HepG2 (cell line): ENCODE measurements around the gene SRBD1. TPM values are rescaled to one million over a fixed set of nuclear protein-coding genes. Genes with fewer than 3 reads are reported as not detected.

Source experiments
- BHLHE40 ChIP-seq: IDR thresholded peaks from 2 replicates; pipeline ENCODE4 v1.6.1; 2011; ENCODE audit warnings: low read length, improper control_type of control experiment
- CTCF ChIP-seq: sonication (generic); formaldehyde crosslinking; IDR thresholded peaks from 2 replicates; pipeline ENCODE4 v1.5.0; 2020; ENCODE audit warnings: mild to moderate bottlenecking, missing genetic modification reagents, moderate library complexity
- DNMT1 ChIP-seq: sonication (generic); formaldehyde crosslinking; IDR thresholded peaks from 2 replicates; pipeline ENCODE4 v1.5.1; 2020; ENCODE audit warnings: mild to moderate bottlenecking, missing genetic modification reagents
- HOXA9 ChIP-seq: sonication (generic); formaldehyde crosslinking; IDR thresholded peaks from 2 replicates; pipeline ENCODE4 v1.8.1; 2022; ENCODE audit warnings: missing genetic modification reagents, mild to moderate bottlenecking, moderate library complexity, borderline replicate concordance
- JDP2 ChIP-seq: sonication (generic); formaldehyde crosslinking; IDR thresholded peaks from 2 replicates; pipeline ENCODE4 v1.8.1; 2022; ENCODE audit warnings: missing genetic modification reagents, borderline replicate concordance
- MBNL3 ChIP-seq: fragments of 250-450 bp; sonication (Bioruptor Pico); conservative IDR thresholded peaks from 2 replicates; pipeline ENCODE4 v1.8.0; 2022; ENCODE audit warnings: mild to moderate bottlenecking, inconsistent platforms
- MTF2 ChIP-seq: sonication (generic); formaldehyde crosslinking; IDR thresholded peaks from 2 replicates; pipeline ENCODE4 v1.5.0; 2020; ENCODE audit warnings: missing genetic modification reagents, borderline replicate concordance
- MXI1 ChIP-seq: IDR thresholded peaks from 3 replicates; pipeline ENCODE4 v1.6.1; 2012; ENCODE audit warnings: low read depth, low read length, inconsistent platforms, borderline replicate concordance
- NONO ChIP-seq, 2 experiments: fragments of 450-650 bp in 1 of 2; sonication (generic) in 1 of 2; formaldehyde crosslinking in 1 of 2; IDR thresholded peaks in 1 of 2; conservative IDR thresholded peaks in 1 of 2; 2 replicates each; pipeline versions ENCODE4 v1.6.1 to v1.8.0; 2017 to 2022; ENCODE audit warnings: mild to moderate bottlenecking in 1 of 2, missing genetic modification reagents in 1 of 2, moderate library complexity in 1 of 2
- NRL ChIP-seq: sonication (generic); formaldehyde crosslinking; IDR thresholded peaks from 2 replicates; pipeline ENCODE4 v1.5.0; 2020; ENCODE audit warnings: missing genetic modification reagents, mild to moderate bottlenecking, moderate library complexity, borderline replicate concordance
- RBFOX2 ChIP-seq: fragments of 200-400 bp; formaldehyde crosslinking; IDR thresholded peaks from 2 replicates; pipeline ENCODE4 v1.6.1; 2017; ENCODE audit warnings: low read depth, mild to moderate bottlenecking, low read length
- RBM39 ChIP-seq: fragments of 200-400 bp; formaldehyde crosslinking; IDR thresholded peaks from one replicate; pipeline ENCODE4 v1.6.1; 2018; ENCODE audit warnings: antibody characterized with exemption, mild to moderate bottlenecking, low read depth, low read length; ENCODE audit not compliant: poor library complexity, severe bottlenecking
- ZBTB42 ChIP-seq: sonication (generic); formaldehyde crosslinking; IDR thresholded peaks from 2 replicates; pipeline ENCODE4 v1.5.0; 2020; ENCODE audit warnings: mild to moderate bottlenecking, missing genetic modification reagents
- ZMAT5 ChIP-seq: sonication (generic); formaldehyde crosslinking; IDR thresholded peaks from 2 replicates; pipeline ENCODE4 v1.5.0; 2020; ENCODE audit warnings: mild to moderate bottlenecking, low read depth, missing genetic modification reagents, borderline replicate concordance
- ZNF18 ChIP-seq: sonication (generic); formaldehyde crosslinking; IDR thresholded peaks from 2 replicates; pipeline ENCODE4 v1.8.0; 2022; ENCODE audit warnings: mild to moderate bottlenecking, missing genetic modification reagents; ENCODE audit not compliant: insufficient replicate concordance
- ZNF280D ChIP-seq: sonication (generic); formaldehyde crosslinking; IDR thresholded peaks from 2 replicates; pipeline ENCODE4 v1.5.1; 2020; ENCODE audit warnings: mild to moderate bottlenecking, missing genetic modification reagents
- ZNF329 ChIP-seq: sonication (generic); formaldehyde crosslinking; IDR thresholded peaks from 2 replicates; pipeline ENCODE4 v1.9.0; 2021; ENCODE audit warnings: low read depth, mild to moderate bottlenecking, missing genetic modification reagents
- ZNF503 ChIP-seq: sonication (generic); formaldehyde crosslinking; IDR thresholded peaks from 2 replicates; pipeline ENCODE4 v1.4.0; 2020; ENCODE audit warnings: missing genetic modification reagents
- polyA plus RNA-seq, 8 experiments: library from polyadenylated mRNA; depleted of rRNA in 3 of 8; stranded (reverse) in 7 of 8; unstranded in 1 of 8; fragments of >200 nt; fragmentation: Illumina TruSeq in 4 of 8; extraction: Trizol in 4 of 8; gene quantifications; 2 replicates each; pipeline versions ENCODE4 v1.2.1 to v1.2.3, GENCODE V29; 2011 to 2016; ENCODE audit warnings: low read depth in 4 of 8, missing spikeins in 1 of 8, mixed read lengths in 1 of 8; ENCODE audit not compliant: insufficient read depth in 1 of 8
- total RNA-seq, 5 experiments: library from RNA; depleted of rRNA; stranded (reverse); fragments of >200 nt; fragmentation: Illumina TruSeq; extraction: Trizol; gene quantifications; 2 replicates each; pipeline ENCODE4 v1.2.3, GENCODE V29; 2016; ENCODE audit warnings: low read depth in 1 of 5

Gene SRBD1
- total and polyA plus RNA-seq, 2 of the 13 experiments (the other 11 are each of a cell fraction or from before 2014, with no cell fraction given) = 3.2 to 23.9 TPM

- TF ChIP-seq ZNF18 (no peak), BHLHE40 (0 out of 2 replicates have a peak, but pooled peaks have one; percentile 32), RBFOX2 (no peak), NRL (peak; percentile 53; the same call in 1 of the 2 replicates), ZMAT5 (CRISPR knock-in tag) (no peak), ZBTB42 (0 out of 2 replicates have a peak, but pooled peaks have one; percentile 44), MBNL3 (CRISPR knock-in tag) (no peak), ZNF280D (CRISPR knock-in tag) (no peak), ZNF329 (CRISPR knock-in tag) (no peak), DNMT1 (CRISPR knock-in tag) (peak; percentile 98; the same call in 1 of the 2 replicates), RBM39 (no peak), HOXA9 (CRISPR knock-in tag) (no peak), JDP2 (CRISPR knock-in tag) (no peak), NONO (IDR thresholded peaks at IDR 0.05) (no peak), NONO (CRISPR knock-in tag; conservative IDR thresholded peaks at IDR 0.05) (peak; percentile 67), MXI1 (no peak), MTF2 (CRISPR knock-in tag) (peak; percentile 99), ZNF503 (no peak), CTCF (CRISPR knock-in tag) (peak; percentile 96)
Observed at GRCh38 chr2:45643543-45644542, 32.8 kb upstream of the SRBD1 start (continued).
